ENCODE results near the gene HIRIP3.
"Not testable (repeated sequence)": the region's sequence is repeated elsewhere in the genome, so short reads cannot be mapped to it uniquely, and the experiment has no call there.

HIRIP3 gene

GRCh38 chr16:30016555-30017276 lies 21.3 kb upstream of the HIRIP3 start:
- no peak for DNase-seq (ENCODE audit: low spot score)

- DNase-seq (ENCODE audit: low spot score) = not testable (repeated sequence)
Observed at GRCh38 chr16:30015450-30015849, 20.0 kb upstream of the HIRIP3 start.

GRCh38 chr16:30012598-30012997 lies 17.2 kb upstream of the HIRIP3 start:
- DNase-seq (ENCODE audit: low spot score) = peak; percentile 46

GRCh38 chr16:30011714-30012504 lies 16.5 kb upstream of the HIRIP3 start:
- peak; percentile 58 for DNase-seq (ENCODE audit: low spot score)

- DNase-seq (ENCODE audit: low spot score) = peak; percentile 61
Observed at GRCh38 chr16:30010844-30011713, 15.7 kb upstream of the HIRIP3 start, which contains the start of gene DOC2A. TSS of gene DOC2A (minus strand) at chr16:30011027. CDS start at chr16:30010222, 805 bp downstream.

- DNase-seq (ENCODE audit: low spot score) = no peak
Observed at GRCh38 chr16:30009990-30010843, 14.8 kb upstream of the HIRIP3 start.

GRCh38 chr16:30009085-30009862 lies 13.9 kb upstream of the HIRIP3 start:
- no peak for DNase-seq (ENCODE audit: low spot score)

GRCh38 chr16:30007378-30007895 lies 12.0 kb upstream of the HIRIP3 start:
- DNase-seq (ENCODE audit: low spot score) = no peak

- no peak for DNase-seq (ENCODE audit: low spot score)
Observed at GRCh38 chr16:30006659-30007377, 11.4 kb upstream of the HIRIP3 start.

- DNase-seq (ENCODE audit: low spot score) = no peak
Observed at GRCh38 chr16:30006095-30006473, 10.7 kb upstream of the HIRIP3 start.

GRCh38 chr16:30005341-30006094 lies 10.1 kb upstream of the HIRIP3 start:
- no peak for DNase-seq (ENCODE audit: low spot score)

GRCh38 chr16:30004811-30005242 lies 9.4 kb upstream of the HIRIP3 start:
- DNase-seq (ENCODE audit: low spot score) = no peak

GRCh38 chr16:30004424-30004776 lies 9.0 kb upstream of the HIRIP3 start:
- DNase-seq (ENCODE audit: low spot score) = no peak

- no peak for DNase-seq (ENCODE audit: low spot score)
Observed at GRCh38 chr16:30003670-30004423, 8.4 kb upstream of the HIRIP3 start.

- DNase-seq (ENCODE audit: low spot score) = no peak
Observed at GRCh38 chr16:30002614-30003346, 7.4 kb upstream of the HIRIP3 start.

- DNase-seq (ENCODE audit: low spot score) = peak; percentile 60
Observed at GRCh38 chr16:30000735-30001631, 5.6 kb upstream of the HIRIP3 start.
